HG02610 (cell line): Measurements from ENCODE around the gene ABCA13.

Source experiments
- ATAC-seq: cut with Tn5 transposase; IDR thresholded peaks from one replicate; pipeline ENCODE4 v1.9.1; 2021; ENCODE audit warnings: mild to moderate bottlenecking, moderate library complexity; ENCODE audit not compliant: unreplicated experiment

The ABCA13 gene

DNA sequence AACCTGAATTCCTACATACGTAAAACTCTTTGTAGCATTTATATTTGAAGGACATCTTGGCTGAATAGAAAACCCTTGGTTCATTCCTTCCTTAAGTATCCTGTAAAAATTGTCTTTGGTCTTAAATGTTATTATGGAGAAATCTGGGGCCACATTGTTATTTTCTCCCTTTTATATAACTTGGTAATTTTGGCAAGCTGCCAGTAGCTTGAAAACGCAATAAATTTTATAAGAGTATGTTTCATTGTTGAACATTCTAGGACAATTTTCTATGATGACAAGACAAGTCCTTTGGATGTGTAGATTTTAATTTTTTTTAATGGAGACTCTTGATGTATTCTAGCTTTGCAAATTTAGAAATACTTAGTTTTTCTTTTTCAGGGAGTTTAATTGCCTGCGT lies 191.9 kb downstream of the ABCA13 start:
- ATAC-seq = no peak

DNA sequence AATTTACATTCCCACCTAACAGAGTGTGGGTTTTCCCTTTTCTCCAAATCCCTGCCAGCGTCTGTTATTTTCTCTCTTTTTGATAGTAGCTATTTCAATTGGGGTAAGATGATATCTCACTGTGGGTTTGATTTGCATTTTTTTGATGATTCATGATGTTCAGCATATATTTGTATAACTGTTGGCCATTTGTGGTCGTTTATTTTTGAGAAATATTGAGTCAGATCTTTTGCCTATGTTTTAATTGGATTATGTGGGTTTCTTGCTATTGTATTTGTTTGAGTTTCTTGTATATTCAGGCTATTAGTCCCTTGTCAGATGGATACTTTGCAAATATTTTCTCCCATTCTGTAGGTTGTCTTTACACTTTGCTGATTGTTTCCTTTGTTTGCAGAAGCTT lies 193.8 kb downstream of the ABCA13 start:
- no peak for ATAC-seq

DNA sequence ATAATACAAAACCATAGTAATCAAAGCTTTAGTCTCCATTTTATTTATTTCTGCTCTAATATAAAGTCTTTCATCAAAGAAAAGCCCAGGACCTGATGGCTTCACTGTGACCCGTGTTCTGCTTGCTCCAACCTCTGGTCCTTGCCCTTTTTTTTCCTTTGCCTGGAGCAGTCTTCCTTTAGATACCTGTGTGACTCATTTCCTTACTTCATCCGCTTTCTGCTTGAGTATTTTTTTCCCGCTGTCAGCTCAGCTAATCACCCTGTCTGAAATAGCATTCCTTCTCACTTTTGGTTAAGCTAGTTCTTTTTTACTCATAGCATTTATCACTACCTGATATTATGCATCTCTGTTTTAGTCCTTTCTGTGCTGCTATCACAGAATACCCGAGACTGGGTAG lies 194.8 kb downstream of the ABCA13 start:
- no peak for ATAC-seq

DNA sequence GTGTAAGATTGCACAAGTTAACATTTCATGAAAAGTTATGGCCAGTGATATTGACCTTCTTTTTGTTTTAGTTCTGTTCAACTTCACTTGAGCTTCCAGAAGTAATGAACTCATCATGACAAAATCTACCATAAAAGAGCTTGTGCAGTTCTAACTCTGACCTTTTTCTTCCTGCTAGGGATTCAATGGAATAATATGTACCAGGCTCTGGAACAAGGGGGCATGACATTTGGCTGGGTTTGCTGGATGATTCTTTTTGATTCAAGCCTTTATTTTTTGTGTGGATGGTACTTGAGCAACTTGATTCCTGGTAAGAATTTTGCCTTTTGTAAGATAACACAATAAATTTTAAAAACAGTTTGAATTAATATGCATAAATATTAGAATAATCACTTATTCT lies 205.0 kb downstream of the ABCA13 start:
- ATAC-seq = no peak

DNA sequence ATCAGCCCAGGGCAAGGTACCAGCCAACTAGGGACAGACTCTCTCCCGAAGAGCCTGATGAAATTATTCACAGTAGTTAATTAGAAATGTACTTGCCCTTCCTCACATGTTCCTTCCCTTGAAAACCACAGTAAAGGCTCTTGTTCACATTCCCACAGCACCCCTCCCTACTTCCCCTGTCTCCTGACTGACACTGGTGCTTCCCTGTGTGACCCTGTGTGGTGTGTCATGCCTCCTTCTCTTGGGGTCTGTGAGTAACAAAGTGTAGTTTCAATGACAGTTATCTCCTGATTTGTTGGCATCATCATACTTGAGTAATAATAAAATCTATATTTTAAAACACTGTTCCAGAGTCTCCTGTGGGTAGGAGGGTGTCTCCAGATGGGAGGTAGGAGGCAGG lies 209.7 kb downstream of the ABCA13 start:
- no peak for ATAC-seq

DNA sequence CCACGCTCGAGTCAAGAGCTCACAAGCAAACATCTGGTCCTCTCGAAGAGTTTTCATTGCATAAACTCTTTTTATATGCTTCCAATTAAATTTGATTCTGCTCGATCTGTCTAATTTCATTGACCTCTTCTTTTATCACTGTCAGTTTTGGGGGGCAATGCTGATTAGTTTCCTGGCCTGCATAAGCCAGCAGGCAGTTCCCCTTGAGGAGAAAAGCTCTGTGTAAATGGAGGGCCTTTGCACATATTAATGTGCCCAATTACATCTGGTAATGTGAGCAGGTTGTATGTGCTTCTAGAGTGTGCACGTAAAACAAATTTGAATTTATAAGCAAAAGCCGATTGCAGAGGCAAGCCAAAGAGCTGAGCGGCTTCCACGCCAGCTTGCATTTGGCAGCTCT lies 210.3 kb downstream of the ABCA13 start:
- no peak for ATAC-seq

DNA sequence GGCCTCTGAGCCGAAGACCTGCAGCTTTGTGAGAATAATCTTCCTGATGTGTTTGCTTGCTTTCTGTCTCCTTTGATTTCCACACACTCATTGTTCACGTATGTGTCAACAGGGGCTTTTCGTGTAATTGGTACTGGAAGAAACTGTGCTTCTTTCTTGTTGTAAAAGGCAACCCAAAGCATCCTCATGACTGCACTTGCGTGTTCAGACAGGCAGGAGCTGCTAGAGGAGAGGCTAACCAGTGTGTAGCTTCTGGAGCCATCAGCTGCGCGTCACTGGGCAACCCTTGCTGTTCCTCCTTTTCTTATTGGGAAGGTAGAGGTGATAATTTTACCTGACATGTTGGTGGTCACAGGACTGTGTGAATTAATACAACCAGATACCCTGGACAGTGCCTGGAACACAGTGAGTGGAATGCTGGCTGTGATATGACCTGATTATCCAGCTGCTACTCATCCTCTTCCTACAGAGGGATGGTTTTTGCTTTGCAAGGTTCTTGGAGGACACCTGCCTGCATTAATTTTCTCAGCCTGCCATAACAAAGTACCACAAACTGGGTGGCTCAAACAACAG lies 213.0 kb downstream of the ABCA13 start:
- no peak for ATAC-seq

DNA sequence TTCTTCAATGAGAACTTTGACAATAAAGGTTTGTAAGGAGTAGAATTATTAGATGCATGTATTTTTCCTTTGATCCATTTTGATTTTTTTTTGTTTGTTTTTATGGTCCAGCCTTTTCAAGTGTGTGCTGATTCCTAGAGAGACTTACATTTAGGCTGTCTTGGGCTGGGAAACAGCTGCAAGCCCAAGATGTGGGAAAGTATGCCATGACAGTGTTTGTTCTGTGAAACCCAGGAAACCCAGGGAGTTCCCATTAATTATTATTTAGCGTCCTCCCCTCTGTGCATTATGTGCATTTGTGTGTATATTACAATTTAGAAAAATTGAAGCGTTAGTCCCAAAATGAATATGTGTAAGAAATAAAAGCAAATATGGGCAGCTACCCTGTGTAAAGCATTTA lies 216.7 kb downstream of the ABCA13 start:
- no peak for ATAC-seq

DNA sequence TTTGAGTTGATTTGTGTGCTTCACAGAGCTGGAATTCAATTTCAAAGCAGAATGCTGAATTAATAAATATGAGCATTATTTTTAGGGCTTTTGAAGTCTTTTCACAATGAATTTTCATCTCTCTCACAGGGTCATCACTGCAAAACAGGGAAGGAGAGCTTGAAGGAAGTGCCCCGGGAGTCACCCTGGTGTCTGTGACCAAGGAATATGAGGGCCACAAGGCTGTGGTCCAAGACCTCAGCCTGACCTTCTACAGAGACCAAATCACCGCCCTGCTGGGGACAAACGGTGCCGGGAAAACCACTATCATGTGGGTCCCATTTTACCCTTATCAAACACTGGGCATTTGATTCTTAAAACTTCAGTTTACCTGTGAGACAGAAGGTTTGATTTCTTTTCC lies 217.7 kb downstream of the ABCA13 start:
- no peak for ATAC-seq

DNA sequence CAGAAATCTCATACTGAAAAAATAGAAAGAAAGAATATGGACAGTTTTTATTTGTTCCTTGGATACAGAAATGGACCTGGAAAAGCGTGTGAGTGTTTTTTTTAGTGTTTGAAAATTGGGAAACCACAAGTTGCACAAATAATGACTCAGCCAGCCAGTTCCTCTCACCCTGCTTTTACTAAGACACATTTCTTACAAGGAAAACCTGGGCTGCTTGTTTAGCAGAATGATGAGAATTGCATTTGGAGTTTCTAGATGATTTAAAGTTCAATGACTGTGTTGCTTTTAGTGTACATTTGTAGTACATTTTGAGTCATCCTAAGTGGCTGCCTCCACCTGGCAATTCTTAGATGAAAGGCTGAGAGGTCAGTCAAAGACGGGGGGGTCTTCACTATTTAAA lies 218.7 kb downstream of the ABCA13 start:
- ATAC-seq = peak; percentile 84

DNA sequence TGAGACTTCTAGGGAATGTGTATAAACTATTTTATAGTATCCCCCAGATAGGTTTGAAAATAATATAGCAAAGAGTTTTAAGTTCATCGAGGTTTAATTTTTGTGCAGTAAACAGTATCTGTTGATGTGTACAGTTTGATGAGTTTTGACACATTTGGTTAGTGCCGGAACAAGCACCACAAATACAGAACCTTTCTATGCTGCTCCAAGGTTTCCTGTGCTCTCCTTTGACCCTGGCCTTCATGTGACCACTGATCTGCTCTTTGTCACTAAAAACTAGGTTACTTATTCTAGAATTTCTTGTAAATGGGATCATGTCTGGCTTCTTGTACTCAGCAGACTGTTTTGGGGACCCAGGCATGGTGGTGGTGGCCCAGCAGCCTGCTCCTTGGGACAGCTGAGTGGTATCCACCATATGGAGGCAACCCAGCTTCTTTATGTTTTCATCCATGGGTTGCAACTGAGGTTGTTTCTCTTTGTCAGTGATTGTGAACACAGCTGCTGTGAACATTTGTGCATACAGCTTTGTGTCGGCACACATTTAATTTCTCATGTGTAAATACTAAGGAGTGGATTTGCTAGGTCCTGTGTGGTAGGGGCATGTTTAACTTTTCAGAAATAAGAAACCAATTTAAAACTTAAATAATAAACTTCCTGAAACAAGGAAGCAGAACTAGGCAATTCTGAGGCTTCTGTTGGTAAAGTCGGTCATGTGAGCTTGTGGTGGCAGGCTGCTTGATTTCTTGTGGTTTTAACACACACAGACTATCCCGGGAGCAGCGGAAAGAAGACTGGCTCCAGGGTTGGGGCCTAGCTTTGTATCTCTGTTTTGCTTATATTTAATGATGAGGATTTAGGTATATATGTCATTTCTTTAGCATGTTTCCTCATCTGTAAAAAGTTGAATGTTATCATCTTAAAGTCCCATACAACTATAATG lies 219.4 kb downstream of the ABCA13 start:
- ATAC-seq = peak; percentile 28

DNA sequence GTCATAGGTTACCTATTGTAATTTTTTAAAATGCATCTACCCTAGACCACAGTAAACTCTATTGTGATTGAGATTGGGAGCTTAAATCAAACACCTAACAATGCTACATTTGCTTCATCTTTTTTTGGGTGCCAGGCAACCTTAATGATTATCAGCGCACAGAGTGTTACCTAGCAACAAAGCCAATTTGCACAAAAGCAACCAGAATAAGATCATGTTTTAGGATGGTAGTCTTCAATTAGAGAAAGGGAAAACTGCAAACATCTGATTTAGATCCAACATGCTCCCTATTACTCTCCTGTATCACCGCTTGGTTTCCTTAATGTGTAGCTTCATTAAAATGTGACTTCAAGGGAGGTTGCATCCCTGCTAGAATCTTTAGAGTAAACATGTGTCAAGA lies 226.9 kb downstream of the ABCA13 start:
- ATAC-seq = no peak

DNA sequence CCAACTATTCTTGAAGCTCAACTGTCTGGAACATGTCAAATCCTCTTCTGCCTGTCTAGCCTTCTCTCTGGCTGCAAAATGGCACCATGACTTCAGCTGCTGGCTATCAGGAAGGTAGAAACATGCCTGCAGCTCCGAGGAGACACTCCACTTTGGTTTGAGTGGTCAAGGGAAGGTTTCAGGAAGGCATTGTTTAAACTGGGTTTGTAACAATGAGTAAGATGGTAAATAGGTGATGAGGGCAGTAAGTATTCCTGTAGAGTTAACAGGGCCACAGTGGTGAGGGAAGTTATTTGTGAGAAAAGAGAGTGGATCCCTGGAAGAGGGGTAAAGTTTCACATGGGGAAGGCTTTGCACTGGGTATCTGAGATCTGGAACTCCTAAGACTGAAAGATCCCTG lies 231.5 kb downstream of the ABCA13 start:
- no peak for ATAC-seq

DNA sequence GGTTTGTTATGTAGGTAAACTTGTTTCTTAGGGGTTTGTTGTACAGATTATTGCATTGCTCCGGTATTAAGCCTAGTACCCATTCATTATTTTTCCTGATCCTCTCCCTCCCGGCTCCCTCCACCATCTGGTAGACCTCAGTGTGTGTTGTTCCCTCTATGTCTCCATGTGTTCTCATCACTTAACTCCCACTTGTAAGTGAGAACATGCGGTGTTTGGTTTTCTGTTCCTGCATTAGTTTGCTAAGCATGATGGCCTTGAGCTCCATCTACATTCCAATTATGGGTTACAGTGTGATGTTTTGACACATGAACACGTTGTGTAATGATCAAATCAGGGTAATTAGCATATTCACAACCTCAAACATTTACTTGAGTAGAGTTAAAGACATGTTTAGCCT lies 237.5 kb downstream of the ABCA13 start:
- ATAC-seq = no peak

DNA sequence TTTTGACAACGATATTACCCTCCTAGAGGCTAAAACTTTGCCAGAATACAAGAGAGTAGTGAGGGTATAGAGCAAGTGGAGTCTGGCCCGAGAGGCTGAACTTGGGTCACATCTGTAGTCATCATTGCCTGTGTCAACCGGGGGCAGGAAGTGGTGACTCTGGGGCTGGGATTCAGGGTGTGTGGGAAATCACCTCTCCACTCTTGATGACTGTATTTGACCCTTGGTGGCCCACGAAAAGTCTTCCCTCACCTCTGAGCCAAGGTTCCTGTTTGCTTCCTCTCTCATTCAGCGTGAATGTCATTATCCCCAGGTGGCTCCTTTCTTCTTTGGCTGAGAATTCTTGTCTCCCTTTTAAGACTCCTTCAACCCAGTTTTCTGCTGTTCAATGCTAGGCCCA lies 240.4 kb downstream of the ABCA13 start:
- ATAC-seq = no peak

DNA sequence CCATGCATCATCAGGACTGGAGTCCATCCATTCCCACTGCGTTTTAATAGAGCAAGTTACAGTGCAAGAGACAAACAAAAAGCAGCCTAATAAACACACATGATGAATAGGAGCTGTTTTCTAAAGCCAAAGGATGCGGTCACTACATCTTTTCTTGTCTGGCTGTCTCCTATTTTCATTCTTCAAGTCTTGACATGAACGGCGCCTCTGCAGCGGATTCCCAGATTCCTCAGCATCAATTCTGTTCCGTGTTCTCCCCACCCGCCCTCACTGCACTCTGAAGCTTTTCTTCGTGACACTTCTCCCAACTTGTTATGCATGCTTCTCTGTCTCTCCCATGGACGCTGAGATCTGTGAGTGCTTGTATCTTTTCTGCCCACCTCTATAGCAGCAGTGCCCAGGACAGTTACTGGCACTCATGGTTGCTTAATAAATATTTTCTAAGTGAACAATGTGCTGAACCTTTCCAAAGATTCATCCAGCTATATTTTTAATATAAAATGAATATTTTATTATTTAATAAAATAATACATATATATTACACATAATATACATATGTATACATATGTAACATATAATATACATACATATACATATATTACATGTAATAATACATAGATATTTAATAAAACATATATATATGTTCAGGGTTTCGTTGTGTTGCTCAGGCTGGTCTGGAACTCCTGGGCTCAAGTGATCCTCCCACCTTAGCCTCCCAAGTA lies 242.9 kb downstream of the ABCA13 start:
- ATAC-seq = no peak

DNA sequence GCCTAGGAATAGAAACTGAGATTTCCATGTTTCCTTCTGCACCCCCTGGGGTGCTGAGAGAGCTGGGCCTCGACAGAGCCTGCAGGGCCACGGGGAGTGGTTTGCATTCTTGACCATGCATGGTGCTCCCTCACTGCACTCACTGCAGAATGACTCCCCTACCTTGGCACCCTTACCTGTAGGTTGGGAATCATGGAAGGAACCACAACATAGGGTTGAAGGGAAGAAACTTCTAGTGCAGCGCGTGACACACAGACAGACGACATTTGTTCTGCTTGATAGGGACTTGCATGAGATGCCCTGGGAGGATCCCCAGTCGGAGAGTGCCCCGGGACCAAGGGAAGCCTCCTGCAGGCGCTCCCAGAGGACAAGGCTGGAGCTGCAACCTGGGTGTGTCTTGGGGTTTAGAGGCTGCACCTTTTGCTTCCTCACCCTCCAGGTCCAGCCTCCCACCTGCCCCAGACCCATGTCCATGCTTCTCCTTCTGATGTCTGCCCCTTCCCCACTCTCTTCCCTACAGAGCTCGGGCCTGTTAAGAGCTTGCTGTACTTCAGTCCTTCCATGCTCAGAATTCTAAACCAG lies 245.2 kb downstream of the ABCA13 start:
- ATAC-seq = no peak

DNA sequence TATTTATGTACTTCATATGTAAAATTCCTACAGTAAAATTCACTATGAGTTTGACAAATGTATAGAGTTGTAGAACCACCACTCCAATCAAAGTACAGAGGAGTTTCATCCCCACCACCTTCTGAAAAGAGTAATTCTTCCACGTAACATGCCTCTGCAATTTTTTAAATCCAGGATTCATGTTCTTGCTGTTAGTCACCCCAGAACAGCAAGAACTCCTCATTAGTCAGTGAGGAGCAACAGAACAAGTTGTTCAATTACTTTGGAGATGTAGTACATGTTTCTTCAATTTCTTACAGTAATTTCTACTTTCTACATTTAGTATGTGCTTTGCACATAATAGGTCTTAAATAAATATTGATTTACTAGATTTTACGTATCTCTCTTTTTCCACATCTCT lies 248.1 kb downstream of the ABCA13 start:
- no peak for ATAC-seq

DNA sequence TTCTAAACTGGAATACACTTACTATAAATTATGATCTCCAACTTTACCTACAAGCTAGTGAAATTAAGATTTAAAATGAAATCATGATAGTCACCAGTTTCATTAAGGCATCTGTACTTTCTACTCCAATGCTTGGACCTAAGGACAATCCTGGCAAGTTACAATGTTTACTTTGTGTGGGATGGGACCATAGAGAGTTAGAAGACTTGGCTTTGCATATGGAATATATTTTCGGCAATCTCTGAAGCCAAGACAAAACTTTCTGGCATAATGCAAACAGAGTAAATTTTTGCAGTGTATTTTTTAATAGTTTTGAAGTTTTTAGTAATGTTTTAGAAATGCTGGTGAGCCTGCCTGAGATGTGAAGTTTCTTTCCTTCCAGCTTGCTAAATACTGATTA lies 248.9 kb downstream of the ABCA13 start:
- no peak for ATAC-seq

DNA sequence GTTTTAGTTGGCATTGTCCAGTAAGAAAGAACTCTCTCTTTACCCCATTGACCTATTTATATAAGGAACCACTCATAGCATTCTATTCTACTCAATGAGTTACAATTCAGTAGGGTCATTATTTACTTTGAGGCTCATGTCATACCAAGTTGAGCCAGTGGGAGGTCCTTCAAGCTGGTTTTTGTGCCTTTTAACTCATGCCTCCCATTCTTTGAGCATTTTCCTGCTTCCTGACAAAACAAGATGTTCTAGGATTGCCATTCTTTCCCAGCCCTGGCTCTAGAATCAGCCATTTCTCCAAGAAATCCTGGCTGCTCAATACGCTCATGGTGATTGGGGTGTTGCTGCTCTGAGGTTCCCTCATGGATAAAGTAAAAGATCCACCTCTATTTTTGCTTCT lies 250.1 kb downstream of the ABCA13 start:
- no peak for ATAC-seq

DNA sequence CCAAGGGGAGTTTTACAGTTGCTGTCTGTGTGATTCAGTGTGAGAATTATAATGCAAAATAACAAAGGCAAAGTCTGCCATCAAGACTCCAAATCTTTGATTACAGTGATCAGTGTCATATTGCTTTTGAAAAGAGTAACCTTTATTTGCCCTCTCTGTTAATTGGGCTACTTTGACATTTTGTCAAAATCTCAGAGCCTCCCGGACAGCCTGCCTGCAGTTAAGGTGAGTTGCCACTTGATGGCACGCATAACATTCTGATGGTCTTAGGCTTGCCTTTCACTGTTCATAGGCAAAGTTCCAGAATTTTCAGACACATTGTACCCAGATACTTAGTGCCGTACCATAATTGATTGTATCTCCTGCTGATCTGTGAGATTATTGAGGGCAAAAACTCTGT lies 253.5 kb downstream of the ABCA13 start:
- ATAC-seq = peak; percentile 54
